ENCODE results near the gene IRF2. TPM values are rescaled to one million over a fixed set of nuclear protein-coding genes. Genes with fewer than 3 reads are reported as not detected.
A peak's percentile ranks its signal among the peaks of the same experiment; 100 is the strongest.

The IRF2 gene
- polyA plus RNA-seq, 1 donor (not counting 4 experiments of a cell fraction or from before 2014, with no cell fraction given): 23.8 TPM

GRCh38 chr4:184404047-184404446 lies 70.3 kb downstream of the IRF2 start:
- H2AFZ ChIP-seq (ENCODE audit: control insufficient read depth, low read length): no peak overlapping the region
- no peak for TF ChIP-seq EZH2 (IDR thresholded peaks at IDR 0.05; ENCODE audit: low read length)
- no peak for TF ChIP-seq CTCF (optimal IDR thresholded peaks at IDR 0.05 in 1 of 3, IDR thresholded peaks at IDR 0.05 in 1 of 3, conservative IDR thresholded peaks at IDR 0.05 in 1 of 3; ENCODE audit: extremely low read depth in 1 of 3, insufficient read depth in 2 of 3, low read length in 3 of 3)
- H3K79me2 ChIP-seq (ENCODE audit: control insufficient read depth, insufficient read depth, low read length): no peaks in the 10 kb centered on the region
- no peak for DNase-seq (ENCODE audit: low read depth, low spot score)
- no peak for FAIRE-seq
- no peak overlapping the region for H3K9ac ChIP-seq (ENCODE audit: control insufficient read depth, extremely low read depth, insufficient read depth, low read length)
- H3K36me3 ChIP-seq (ENCODE audit: control insufficient read depth in 2 of 2, extremely low read depth in 1 of 2, insufficient read depth in 2 of 2, low read length in 2 of 2): peaks cover 7 to 11% of the 10 kb centered on the region in 2 experiments
- H3K4me1 ChIP-seq (ENCODE audit: control insufficient read depth, extremely low read depth, insufficient read depth, low read length): peaks cover 48% of the 10 kb centered on the region
- H3K27me3 ChIP-seq (ENCODE audit: control insufficient read depth, extremely low read depth, insufficient read depth, low read length): no peaks in the 10 kb centered on the region
- no peak overlapping the region for H3K4me3 ChIP-seq (ENCODE audit: control insufficient read depth in 2 of 3, extremely low read depth in 1 of 3, insufficient read depth in 2 of 3, low read depth in 1 of 3, low read length in 3 of 3)
- no peak overlapping the region for H3K4me2 ChIP-seq (ENCODE audit: control insufficient read depth, extremely low read depth, insufficient read depth, low read depth, low read length)
- H3K27ac ChIP-seq (ENCODE audit: control insufficient read depth, insufficient read depth, low read length): no peak overlapping the region
- dilution Hi-C loops (cut with MboI; ENCODE audit: extremely low pct_ligation_motif_present, low sequenced_read_pairs): no loop called here
- no peaks in the 10 kb centered on the region for H3K9me1 ChIP-seq (ENCODE audit: control insufficient read depth, extremely low read depth, insufficient read depth, low read length)
- H4K20me1 ChIP-seq (ENCODE audit: control insufficient read depth, extremely low read depth, insufficient read depth, low read length): no peaks in the 10 kb centered on the region
- no peaks in the 10 kb centered on the region for H3K9me3 ChIP-seq (ENCODE audit: control insufficient read depth, low read depth, low read length)

DNA sequence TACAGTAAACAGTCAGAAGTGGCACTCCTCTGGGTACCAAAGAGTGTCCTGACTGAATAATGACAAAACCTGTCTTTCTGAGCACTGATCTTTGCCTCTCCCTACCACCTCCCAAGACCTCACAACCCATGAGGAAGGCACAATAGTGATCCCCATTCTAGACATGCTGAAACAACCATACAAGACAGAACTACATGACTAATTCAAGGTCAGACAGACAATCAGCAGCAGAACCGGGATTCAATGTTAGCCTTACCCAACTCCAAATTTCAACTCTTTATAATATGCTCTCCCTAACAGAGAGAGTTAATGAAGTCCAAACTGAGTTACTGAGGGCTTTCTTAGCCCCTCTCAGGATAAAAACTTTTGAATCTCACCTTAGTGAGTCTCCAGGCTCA lies 71.0 kb downstream of the IRF2 start:
- Histone ChIP-seq H2AFZ (ENCODE audit: control insufficient read depth, low read length) (no peak overlapping the region), H3K9ac (ENCODE audit: control insufficient read depth, extremely low read depth, insufficient read depth, low read length) (no peak overlapping the region), H4K20me1 (ENCODE audit: control insufficient read depth, extremely low read depth, insufficient read depth, low read length) (no peaks in the 10 kb centered on the region), H3K9me3 (ENCODE audit: control insufficient read depth, low read depth, low read length) (no peaks in the 10 kb centered on the region), H3K9me1 (ENCODE audit: control insufficient read depth, extremely low read depth, insufficient read depth, low read length) (no peaks in the 10 kb centered on the region), H3K36me3 (ENCODE audit: control insufficient read depth in 2 of 2, extremely low read depth in 1 of 2, insufficient read depth in 2 of 2, low read length in 2 of 2) (peaks cover 7 to 13% of the 10 kb centered on the region in 2 experiments), H3K27ac (ENCODE audit: control insufficient read depth, insufficient read depth, low read length) (no peak overlapping the region), H3K79me2 (ENCODE audit: control insufficient read depth, insufficient read depth, low read length) (no peaks in the 10 kb centered on the region), H3K4me1 (ENCODE audit: control insufficient read depth, extremely low read depth, insufficient read depth, low read length) (peaks cover 43% of the 10 kb centered on the region), H3K4me3 (ENCODE audit: control insufficient read depth in 2 of 3, extremely low read depth in 1 of 3, insufficient read depth in 2 of 3, low read depth in 1 of 3, low read length in 3 of 3) (no peak overlapping the region), H3K4me2 (ENCODE audit: control insufficient read depth, extremely low read depth, insufficient read depth, low read depth, low read length) (no peak overlapping the region), H3K27me3 (ENCODE audit: control insufficient read depth, extremely low read depth, insufficient read depth, low read length) (no peaks in the 10 kb centered on the region)
- DNase-seq (ENCODE audit: low read depth, low spot score) (no peak), FAIRE-seq (peak; percentile 63)
- TF ChIP-seq EZH2 (IDR thresholded peaks at IDR 0.05; ENCODE audit: low read length) (no peak), CTCF (optimal IDR thresholded peaks at IDR 0.05 in 1 of 3, IDR thresholded peaks at IDR 0.05 in 1 of 3, conservative IDR thresholded peaks at IDR 0.05 in 1 of 3; ENCODE audit: extremely low read depth in 1 of 3, insufficient read depth in 2 of 3, low read length in 3 of 3) (no peak)
- dilution Hi-C loops (cut with MboI; ENCODE audit: extremely low pct_ligation_motif_present, low sequenced_read_pairs): no loop called here
